Activated T-cell treated with anti-CD3 and anti-CD28 coated beads, Interleukin-2, amount 50 U/mL, for 1 hour (primary cell): ENCODE results near the gene TSHR.
"Not testable (repeated sequence)": the region's sequence is repeated elsewhere in the genome, so short reads cannot be mapped to it uniquely, and the experiment has no call there.

Experiments
- DNase-seq: peaks from one replicate; pipeline ENCODE4 v3.0.0-alpha.2; 2020

TSHR gene

DNA sequence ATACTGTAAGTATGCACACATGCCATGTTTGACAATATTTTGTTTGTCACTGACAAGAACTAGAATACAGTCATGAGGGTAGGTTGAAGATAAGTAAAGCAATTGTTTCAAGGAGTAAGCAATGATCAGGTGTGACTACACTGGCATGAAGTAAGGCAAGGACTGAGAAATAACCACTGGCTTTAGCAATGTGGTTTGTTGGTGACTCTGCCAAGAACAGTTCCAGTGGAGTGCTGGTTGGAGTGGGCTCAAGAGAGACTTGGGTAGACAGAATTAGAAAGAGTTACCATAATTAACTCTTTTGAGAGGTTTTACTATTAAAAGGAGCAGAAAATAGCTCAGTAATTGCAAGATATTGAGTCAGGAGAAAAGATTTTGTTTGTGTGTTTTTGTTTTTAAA lies 135.7 kb downstream of the TSHR start:
- no peak for DNase-seq

DNA sequence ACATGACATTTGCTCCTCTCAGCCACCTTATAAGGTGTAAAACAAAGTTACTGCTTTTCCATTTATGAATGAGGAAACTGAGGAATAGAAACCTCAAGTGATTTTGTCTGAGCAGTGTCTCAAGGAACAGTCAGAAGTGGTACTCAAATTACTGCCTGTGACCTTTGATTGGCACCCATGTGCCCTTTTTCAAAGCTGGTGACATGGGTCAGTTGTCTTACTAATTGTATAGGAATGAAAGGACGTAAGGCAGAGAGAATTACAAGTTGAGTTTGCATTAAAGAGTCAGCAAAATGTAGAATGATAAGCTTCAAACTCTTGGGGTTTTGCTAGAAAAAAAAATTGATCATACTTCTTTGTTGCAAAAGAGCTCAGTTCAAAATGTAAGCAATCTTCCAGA lies 136.2 kb downstream of the TSHR start:
- DNase-seq: no peak

DNA sequence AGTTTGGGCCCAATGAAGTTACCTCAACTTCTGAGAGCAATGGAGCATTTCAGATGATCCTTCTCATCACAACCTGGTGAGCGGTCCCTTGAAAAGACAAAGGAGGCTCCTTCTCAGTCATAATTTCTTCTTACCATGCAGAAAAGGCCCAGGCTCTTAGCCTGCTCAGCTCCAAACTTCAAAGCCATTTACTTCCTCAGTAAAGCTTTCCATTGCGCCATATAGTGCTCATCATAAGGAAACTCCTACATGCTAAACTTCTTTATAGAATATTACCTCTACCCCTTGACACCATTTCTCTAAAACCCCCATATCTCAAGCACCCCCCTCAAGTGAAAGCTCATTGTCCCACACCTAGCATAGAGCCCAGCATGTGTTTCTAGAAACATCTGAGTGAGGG lies 138.2 kb downstream of the TSHR start:
- no peak for DNase-seq

GRCh38 chr14:81095539-81095938 lies 140.1 kb downstream of the TSHR start:
- DNase-seq: no peak

- DNase-seq: no peak
Measured at GRCh38 chr14:81096656-81097055, 141.2 kb downstream of the TSHR start.

GRCh38 chr14:81102217-81102616 lies 146.8 kb downstream of the TSHR start:
- DNase-seq: no peak

GRCh38 chr14:81103443-81103842 lies 148.0 kb downstream of the TSHR start:
- no peak for DNase-seq

GRCh38 chr14:81105378-81105777 lies 150.0 kb downstream of the TSHR start:
- DNase-seq: no peak

GRCh38 chr14:81105961-81106360 lies 150.5 kb downstream of the TSHR start:
- DNase-seq: no peak

- DNase-seq: no peak
Measured at GRCh38 chr14:81110186-81110585, 154.8 kb downstream of the TSHR start.

DNA sequence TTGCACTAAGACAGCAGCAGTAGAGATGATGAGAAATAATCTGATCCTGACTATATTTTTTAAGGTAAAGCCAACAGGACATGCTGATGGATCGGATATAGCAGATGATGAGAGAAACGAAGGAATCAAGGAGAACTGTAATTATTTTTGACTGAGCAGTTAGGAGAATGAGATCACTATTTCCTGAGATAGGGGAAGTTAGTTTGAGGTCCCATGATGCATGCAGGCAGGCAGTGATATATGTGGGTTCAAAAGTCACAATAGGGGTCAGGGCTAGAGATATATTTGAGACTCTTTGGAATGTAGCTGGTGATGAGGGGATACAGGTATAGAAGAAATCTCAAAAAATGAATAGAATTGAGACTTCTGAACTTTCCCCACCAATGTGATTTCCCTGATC lies 157.8 kb downstream of the TSHR start:
- DNase-seq: no peak

GRCh38 chr14:81113945-81114820 lies 158.8 kb downstream of the TSHR start:
- DNase-seq: not testable (repeated sequence)

DNA sequence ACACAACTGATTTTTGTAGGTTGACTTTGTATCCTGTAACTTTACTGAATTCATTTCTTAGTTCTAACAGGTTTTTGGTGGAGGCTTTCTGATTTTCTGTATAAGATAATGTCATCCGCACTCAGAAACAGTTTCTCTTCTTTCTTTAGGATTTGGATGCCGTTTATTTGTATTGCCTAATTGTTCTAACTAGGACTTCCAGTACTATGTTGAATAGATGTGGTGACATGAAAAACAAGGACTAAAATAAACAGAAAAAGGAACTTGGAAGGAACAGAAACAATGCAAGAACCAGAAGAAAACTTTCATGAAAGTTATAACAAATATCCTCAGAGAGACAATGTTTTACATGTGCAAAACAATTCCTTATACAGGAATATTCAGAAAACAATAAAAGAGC lies 165.1 kb downstream of the TSHR start:
- DNase-seq: no peak

GRCh38 chr14:81122326-81122725 lies 166.9 kb downstream of the TSHR start:
- DNase-seq: no peak

DNA sequence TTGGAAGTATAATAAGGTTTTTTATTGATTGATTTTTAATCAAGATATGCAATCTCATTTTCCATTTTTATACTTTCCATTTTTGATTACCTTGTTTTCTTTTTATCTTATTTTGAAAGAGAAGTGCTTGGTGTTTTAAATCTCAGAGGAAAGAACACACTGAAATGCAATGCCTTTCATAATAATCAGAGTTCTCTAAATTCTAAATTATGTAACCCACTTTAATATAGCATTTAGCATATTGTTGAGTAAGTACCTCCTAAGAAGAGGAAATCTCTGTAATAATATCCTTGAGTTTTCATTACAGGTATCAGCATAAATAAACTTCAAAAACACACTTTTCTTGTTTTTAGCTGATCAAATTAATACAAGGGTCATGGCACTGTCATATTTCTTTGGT lies 168.4 kb downstream of the TSHR start:
- no peak for DNase-seq

GRCh38 chr14:81125536-81125935 lies 170.1 kb downstream of the TSHR start:
- DNase-seq: no peak

- DNase-seq: no peak
Measured at GRCh38 chr14:81127785-81128184, 172.4 kb downstream of the TSHR start.

- DNase-seq: no peak
Measured at GRCh38 chr14:81129242-81129641, 173.8 kb downstream of the TSHR start.

GRCh38 chr14:81132468-81132867 lies 177.0 kb downstream of the TSHR start:
- DNase-seq: no peak

DNA sequence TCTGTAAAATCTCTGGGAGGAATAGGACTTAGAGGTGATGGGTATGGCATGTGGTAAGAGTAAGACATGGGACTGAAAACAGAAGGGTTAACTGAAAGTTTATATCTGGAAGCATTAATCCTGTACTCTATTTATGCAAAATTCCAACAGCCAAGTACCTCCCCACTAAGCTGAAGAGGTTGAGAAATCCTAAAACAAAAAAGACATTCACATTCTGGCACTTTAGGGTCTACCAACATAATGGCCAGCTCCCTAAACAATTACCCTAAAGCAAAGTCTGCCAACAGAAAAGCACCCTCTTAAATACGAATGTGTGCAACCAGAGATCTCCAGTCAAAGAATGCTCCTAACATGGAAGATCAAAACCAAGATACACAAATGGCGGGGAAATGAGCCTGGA lies 178.0 kb downstream of the TSHR start:
- no peak for DNase-seq

GRCh38 chr14:81137316-81137715 lies 181.9 kb downstream of the TSHR start:
- DNase-seq: no peak

DNA sequence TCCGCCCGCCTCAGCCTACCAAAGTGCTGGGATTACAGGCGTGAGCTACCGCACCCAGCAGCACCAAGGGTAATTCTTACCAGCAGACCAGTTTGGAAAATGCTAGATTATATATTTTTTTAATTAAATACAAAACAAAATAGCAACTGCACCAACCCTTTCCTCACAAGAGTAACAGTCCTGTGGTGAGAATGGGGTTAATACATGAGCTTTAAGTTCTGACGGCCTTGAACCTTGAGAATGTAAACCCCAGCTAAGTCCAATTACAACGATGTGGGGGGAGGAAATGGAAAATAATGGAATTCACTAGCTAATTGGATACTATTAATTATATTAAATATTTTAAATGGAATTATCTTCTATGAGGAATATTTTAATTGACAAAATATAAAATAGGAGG lies 183.0 kb downstream of the TSHR start:
- no peak for DNase-seq

GRCh38 chr14:81141426-81141825 lies 186.0 kb downstream of the TSHR start:
- no peak for DNase-seq

DNA sequence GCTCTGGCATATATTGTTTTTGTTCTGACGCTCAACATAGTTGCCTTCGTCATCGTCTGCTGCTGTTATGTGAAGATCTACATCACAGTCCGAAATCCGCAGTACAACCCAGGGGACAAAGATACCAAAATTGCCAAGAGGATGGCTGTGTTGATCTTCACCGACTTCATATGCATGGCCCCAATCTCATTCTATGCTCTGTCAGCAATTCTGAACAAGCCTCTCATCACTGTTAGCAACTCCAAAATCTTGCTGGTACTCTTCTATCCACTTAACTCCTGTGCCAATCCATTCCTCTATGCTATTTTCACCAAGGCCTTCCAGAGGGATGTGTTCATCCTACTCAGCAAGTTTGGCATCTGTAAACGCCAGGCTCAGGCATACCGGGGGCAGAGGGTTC lies 188.4 kb downstream of the TSHR start:
- DNase-seq: no peak
